Pancreas (tissue), 10 donors: ENCODE measurements around the gene ARSB. TPM values are rescaled to one million over a fixed set of nuclear protein-coding genes. Genes with fewer than 3 reads are reported as not detected.
A peak's percentile ranks its signal among the peaks of the same experiment; 100 is the strongest.

Experiments used
- ATAC-seq, 4 donors: fragments of 200-7000 bp; cut with Tn5 transposase; one replicate each; pipeline versions ENCODE4 v1.8.0 to v1.9.1; 2020; ENCODE audit warnings: mild to moderate bottlenecking in 4 of 4, moderate library complexity in 4 of 4
- DNase-seq, 6 donors: peaks; one replicate each; pipeline ENCODE4 v3.0.0-alpha.2; 2020
- FAIRE-seq: peaks from 2 replicates; lab custom pipeline; 2012; peaks lifted over from hg19 to GRCh38; lab: Jason Lieb, UNC
- H3K27ac ChIP-seq, 4 donors: fragments of 200-600 bp; sonication (generic); 1 replicate in 3 of 4; 2 replicates in 1 of 4; pipeline versions ENCODE4 v1.5.0 to v1.8.0; 2020
- H3K27me3 ChIP-seq, 4 donors: fragments of 200-600 bp; one replicate each; pipeline ENCODE4 v1.8.0; 2021
- H3K36me3 ChIP-seq, 3 donors: fragments of 200-600 bp; sonication (generic) in 1 of 3; one replicate each; pipeline versions ENCODE4 v1.5.0 to v1.8.0; 2020 to 2021
- H3K4me1 ChIP-seq, 3 donors: fragments of 200-600 bp; one replicate each; pipeline ENCODE4 v1.8.0; 2021
- H3K4me3 ChIP-seq, 4 donors: fragments of 200-600 bp; sonication (generic) in 2 of 4; one replicate each; pipeline versions ENCODE4 v1.5.0 to v1.8.0; 2020 to 2021
- H3K9me3 ChIP-seq, 4 donors: fragments of 200-600 bp; one replicate each; pipeline ENCODE4 v1.8.0; 2021
- CTCF ChIP-seq, 4 donors: fragments of 200-600 bp; sonication (generic) in 3 of 4; IDR thresholded peaks; one replicate each; pipeline versions ENCODE4 v1.5.0 to v1.8.0; 2021; ENCODE audit warnings: antibody characterized with exemption in 4 of 4
- WGBS, 2 donors: extraction: QIAGEN DNeasy Blood & Tissue Kit; methylation state at CpG; one replicate each; pipeline ENCODE4 v1.1.7; 2013; 5-methylcytosine and 5-hydroxymethylcytosine counted together
- intact Hi-C, 3 donors: fragments of 100-400 bp; cut with DNase I; formaldehyde crosslinking; loops; one replicate each; pipeline versions ENCODE4 v1.11.1 to v1.14.2; 2022
- polyA plus RNA-seq, 2 donors: library from polyadenylated mRNA; stranded (reverse); fragments of 200-250 nt; gene quantifications; one replicate each; pipeline ENCODE4 v1.2.3, GENCODE V29; 2013
- total RNA-seq, 6 donors: library from RNA; stranded (reverse); fragmentation: NEBNext Ultra II Directional in 4 of 6; extraction: Animal tissue kit (Norgen Biotek cat#: 25700) in 4 of 6; gene quantifications; one replicate each; pipeline versions ENCODE4 v1.2.1 to v1.2.4, GENCODE V29; 2021 to 2023
- donor health status: healthy with polysubstance abuse.
- donor health status: DM: no; HTN: no; CAD: no; lungs with moderate emphysema.
- donor health status: DM: no; HTN: no; CAD: no.
- donor health status: control.
- donor health status: control.
- donor health status: Bipolar disorder and iron deficiency.
- donor health status: DM: yes; HTN: yes; CAD: no.
- donor health status: DM: no; HTN: no; CAD: no.
- donor health status: DM: no; HTN: no; CAD: no.
- donor health status: DM: yes; HTN: yes; CAD: no.

The ARSB gene
- total and polyA plus RNA-seq, 8 donors = 1.6 to 11.5 (median 5.8) TPM

GRCh38 chr5:78890667-78891379, 94.3 kb downstream of the ARSB start:
- H3K27me3 ChIP-seq = no peaks in the 10 kb centered on the region
- FAIRE-seq (no peak), DNase-seq (no peak), ATAC-seq (no peak)
- intact Hi-C loops = no loop called here
- 57 to 67% methylated on average over 3 of the region's 3 CpGs for WGBS, 2 donors
- H3K9me3 ChIP-seq = no peaks in the 10 kb centered on the region
- no peak overlapping the region for H3K27ac ChIP-seq
- H3K4me1 ChIP-seq = peaks cover 0 to 3% (median 0%) of the 10 kb centered on the region in 3 donors
- H3K36me3 ChIP-seq = no peaks in the 10 kb centered on the region
- no peak for TF ChIP-seq CTCF (IDR thresholded peaks at IDR 0.05)
- H3K4me3 ChIP-seq = no peak overlapping the region

- ATAC-seq = no peak
- no peaks in the 10 kb centered on the region for H3K36me3 ChIP-seq
- 86 to 89% methylated on average over 6 of the region's 6 CpGs for WGBS, 2 donors
- H3K4me1 ChIP-seq = peaks cover 0 to 3% (median 0%) of the 10 kb centered on the region in 3 donors
- DNase-seq = no peak
- no peaks in the 10 kb centered on the region for H3K9me3 ChIP-seq
- no peak for FAIRE-seq
- no peak overlapping the region for H3K27ac ChIP-seq
- intact Hi-C loops = loop anchor here in 1 of 3 donors (10.0 kb wide), 1 partner anchor 425 kb away; no protein-coding TSS in a partner anchor
- no peak for TF ChIP-seq CTCF (IDR thresholded peaks at IDR 0.05)
- no peaks in the 10 kb centered on the region for H3K27me3 ChIP-seq
- H3K4me3 ChIP-seq = no peak overlapping the region
Measured at GRCh38 chr5:78889369-78890140, 95.6 kb downstream of the ARSB start.

- Histone ChIP-seq H3K9me3 (no peaks in the 10 kb centered on the region), H3K4me1 (no peaks in the 10 kb centered on the region), H3K36me3 (no peaks in the 10 kb centered on the region), H3K27ac (no peak overlapping the region), H3K4me3 (no peak overlapping the region), H3K27me3 (no peaks in the 10 kb centered on the region)
- no peak for ATAC-seq
- TF ChIP-seq CTCF (IDR thresholded peaks at IDR 0.05) = no peak
- no peak for FAIRE-seq
- WGBS, 2 donors = 81 to 84% methylated on average over 10 of the region's 10 CpGs
- peak in 1 of 6 donors; percentile 25 for DNase-seq
- intact Hi-C loops = loop anchor here in 1 of 3 donors (10.0 kb wide), 1 partner anchor 424 kb away; no protein-coding TSS in a partner anchor
Measured at GRCh38 chr5:78888580-78889368, 96.3 kb downstream of the ARSB start.

GRCh38 chr5:78887384-78888118, 97.6 kb downstream of the ARSB start:
- H3K9me3 ChIP-seq = no peaks in the 10 kb centered on the region
- H3K36me3 ChIP-seq = no peaks in the 10 kb centered on the region
- ATAC-seq (no peak), FAIRE-seq (no peak), DNase-seq (no peak)
- TF ChIP-seq CTCF (IDR thresholded peaks at IDR 0.05) = no peak
- H3K27ac ChIP-seq = no peak overlapping the region
- H3K27me3 ChIP-seq = no peaks in the 10 kb centered on the region
- H3K4me1 ChIP-seq = no peaks in the 10 kb centered on the region
- no peak overlapping the region for H3K4me3 ChIP-seq
- intact Hi-C loops = loop anchor here in 1 of 3 donors (10.0 kb wide), 1 partner anchor 423 kb away; no protein-coding TSS in a partner anchor
- WGBS, 2 donors = 79 to 82% methylated on average over 6 of the region's 6 CpGs
